HG03139 (cell line): Measurements from ENCODE around the gene ZNF678.

Experiments used
- ATAC-seq: cut with Tn5 transposase; IDR thresholded peaks from one replicate; pipeline ENCODE4 v1.9.1; 2021; ENCODE audit not compliant: unreplicated experiment

The ZNF678 gene

DNA sequence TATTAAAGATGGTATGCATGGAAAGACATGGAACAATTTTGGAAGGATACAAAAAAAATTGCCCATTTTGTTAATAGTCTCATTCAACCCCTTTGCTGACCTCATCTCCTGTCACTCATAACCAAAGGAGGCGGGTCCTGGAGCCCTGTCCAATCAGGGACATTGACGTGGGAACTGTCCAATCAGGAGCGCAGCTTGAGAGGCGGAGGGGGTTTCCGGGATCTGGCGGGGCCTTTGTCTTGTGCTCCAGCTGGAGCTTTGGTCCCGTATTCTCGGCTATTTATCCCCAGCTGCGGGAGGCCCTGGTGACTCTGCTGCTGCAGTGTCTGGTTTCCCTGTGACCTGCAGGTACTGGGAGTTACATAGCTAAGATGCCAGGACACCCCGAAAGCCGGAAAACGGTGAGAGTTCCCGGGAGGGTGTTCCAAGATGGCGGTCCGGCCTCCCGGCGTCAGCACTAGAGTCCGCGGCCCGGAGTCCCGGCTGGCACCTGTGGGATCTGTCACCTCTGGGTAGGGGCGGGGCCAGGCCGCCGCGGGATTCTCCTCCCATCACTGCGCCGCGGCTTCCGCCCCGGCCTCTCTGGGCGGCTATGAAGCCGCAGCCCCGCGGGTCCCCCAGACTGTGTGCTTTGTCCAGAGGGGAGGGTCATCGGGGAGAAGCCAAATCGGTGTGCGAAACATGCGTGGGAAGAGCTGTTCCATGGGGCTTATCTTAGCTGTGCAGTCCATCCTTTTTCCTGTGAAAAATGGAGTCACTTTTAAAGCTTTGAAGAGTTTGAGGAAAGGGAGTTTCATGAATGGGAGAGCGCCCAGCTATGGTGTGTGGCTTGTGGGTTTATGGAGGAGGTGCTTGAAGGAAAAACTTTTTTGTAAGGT, at the start of gene ZNF678:
TSS of gene ZNF678 (plus strand) at position 233 of the 878 bp plus-strand sequence. CDS start 87,436 bp downstream, outside the sequence.
- peak; percentile 94 for ATAC-seq

DNA sequence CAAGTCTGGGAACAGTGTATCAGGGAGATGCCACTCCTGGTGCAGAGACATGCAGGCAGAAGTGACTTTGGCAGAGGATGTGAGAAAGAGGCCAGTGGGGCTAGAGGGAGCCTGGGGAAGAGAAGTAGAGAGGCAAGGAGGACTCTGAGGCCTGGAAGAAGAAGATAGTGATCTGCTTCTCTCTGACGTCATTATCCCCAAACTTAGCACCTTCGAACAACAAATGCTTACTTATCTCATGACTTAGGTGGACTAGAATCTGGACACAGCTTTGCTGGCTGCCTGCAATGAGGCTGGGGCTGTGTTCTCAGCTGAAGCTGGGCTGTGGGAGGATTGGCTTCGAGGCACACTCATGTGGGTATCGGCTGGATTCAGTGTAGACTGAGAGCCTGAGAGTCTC, 44.5 kb upstream of the ZNF678 start:
- no peak for ATAC-seq

DNA sequence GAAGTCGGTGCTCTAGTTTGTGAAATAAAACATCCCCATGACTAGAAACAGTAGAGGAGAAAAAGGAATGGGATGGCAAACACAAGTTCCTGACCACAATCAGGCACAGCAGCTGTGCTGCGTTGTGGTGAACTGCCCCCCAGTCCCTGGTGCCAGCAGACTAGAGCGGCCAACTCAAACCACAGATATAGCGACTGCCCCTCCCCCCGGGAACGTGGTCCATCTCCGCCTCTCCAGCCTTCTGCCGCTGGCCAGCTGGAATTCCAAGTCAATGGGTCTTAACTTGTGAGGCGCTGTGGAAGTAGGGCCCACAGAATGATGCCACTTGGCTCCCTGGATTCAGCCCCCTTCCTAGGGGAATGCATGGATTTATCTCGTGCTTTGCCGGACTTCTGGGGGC, 41.6 kb upstream of the ZNF678 start:
- ATAC-seq, result no peak

DNA sequence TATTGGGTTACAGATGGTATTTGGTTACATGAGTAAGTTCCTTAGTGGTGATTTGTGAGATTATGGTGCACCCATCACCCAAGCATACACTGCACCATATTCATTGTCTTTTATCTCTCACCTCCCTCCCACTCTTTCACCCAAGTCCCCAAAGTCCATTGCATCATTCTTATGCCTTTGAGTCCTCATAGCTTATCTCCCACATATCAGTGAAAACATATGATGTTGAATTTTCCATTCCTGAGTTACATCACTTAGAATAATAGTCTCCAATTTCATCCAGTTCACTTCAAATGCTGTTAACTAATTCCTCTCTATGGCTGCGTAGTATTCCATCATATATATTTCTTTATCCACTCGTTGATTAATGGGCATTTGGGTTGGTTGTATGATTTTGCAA, 36.8 kb upstream of the ZNF678 start:
- ATAC-seq, result no peak

DNA sequence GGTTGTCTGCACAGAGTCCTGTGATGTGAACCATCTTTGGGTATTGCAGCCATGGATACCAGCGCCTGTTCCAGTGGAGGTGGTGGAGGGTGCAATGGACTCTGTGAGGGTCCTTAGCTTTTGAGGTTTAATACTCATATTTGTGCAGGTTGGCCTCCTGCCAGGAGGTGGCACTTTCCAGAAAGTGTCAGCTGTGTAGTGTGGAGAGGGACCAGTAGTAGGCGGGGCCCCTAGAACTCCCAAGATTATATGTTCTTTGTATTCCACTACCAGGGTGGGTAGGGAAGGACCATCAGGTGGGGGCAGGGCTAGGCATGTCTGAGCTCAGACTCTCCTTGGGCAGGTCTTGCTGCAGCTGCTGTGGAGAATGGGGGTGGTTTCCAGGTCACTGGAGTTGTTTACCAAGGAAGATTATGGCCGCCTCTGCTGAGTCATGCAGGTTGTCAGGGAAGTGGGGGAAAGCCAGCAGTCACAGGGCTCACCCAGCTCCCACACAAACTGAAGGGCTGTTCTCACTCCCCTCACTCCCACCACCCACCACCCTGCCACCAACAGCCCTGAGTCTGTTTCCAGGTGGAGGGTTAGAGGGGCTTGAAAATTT, 31.2 kb upstream of the ZNF678 start:
- no peak for ATAC-seq

DNA sequence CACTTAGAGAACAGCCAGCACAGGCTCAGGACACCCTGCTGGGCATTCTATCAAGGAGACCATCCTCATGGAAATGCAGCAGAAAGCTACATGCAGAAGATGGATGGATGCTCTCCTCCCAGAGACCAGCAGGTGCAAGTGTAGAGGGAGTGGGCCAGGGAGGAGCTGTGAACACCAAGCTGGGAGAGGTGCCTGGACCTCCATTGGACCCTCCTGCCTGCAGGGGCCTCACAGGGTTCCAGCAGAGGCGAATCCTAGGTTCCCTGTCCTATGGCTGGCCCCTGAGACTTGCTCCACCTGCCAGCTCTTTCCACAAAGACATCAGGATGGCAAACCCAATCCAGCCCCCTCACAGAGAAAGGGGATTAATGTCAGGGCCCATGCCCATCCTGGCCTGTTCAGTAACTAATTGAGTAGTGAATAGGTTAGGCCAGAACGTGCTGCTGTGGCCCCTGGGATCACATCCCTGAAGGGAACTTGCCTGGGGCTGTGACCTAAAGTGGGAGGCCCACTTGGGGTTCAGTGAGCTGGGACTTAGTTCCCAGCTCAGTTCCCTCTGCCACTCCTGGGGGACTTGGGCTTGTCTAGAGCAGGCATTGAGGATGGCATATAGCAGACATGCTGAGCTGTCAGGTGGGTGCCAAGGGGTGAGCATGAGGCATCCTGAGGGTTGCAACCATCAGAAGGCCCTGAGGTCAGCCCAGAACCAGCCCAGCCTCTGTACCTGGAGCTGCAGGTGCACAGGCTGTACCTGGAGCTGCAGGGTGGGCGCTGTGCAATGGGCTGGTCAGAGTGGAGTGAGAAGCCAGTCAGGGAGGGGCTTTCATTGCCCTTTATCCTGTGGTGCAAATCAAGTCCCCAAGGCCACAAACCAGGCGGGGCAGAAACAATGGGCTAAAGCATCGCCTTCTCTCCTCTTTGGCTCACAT, 22.9 kb upstream of the ZNF678 start:
- no peak for ATAC-seq

DNA sequence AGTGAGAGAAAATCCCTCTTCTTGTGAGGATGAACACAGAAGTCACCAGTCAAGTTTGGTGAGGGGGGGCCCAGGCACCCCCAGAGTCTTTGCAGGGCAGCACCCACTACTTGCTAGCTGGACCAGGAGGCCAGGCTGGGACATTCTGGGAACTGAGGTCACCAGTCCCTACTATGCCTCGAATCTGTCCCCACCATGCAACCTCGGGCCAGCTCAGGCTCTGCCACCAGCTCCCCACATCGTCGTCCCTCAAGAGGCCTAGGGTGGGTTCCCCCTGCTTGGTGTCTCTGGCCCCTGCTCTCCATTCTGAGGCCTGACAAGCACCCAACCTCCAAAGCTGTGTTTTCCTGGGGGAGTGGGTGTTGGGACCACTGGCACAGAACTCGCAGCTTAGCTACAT, 22.2 kb upstream of the ZNF678 start:
- no peak for ATAC-seq

DNA sequence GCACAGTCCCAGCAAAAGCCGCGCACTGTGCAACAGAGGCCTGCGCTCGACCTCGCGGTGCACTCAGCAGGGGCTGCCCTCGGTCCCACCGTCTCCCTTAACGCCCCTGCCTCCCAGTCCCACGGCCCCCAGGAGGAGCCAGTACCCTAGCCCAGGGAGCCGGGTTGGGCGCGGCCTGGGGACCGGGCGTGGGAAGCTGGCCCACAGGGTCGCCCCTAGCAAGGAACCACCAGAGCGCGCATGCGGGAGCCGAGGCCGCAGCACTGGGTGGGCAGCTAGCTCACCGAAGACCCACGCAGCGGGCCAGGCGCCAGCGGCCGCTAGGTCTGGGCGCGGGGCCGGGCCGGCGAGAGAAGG, 21.6 kb upstream of the ZNF678 start:
- ATAC-seq, result peak; percentile 6

DNA sequence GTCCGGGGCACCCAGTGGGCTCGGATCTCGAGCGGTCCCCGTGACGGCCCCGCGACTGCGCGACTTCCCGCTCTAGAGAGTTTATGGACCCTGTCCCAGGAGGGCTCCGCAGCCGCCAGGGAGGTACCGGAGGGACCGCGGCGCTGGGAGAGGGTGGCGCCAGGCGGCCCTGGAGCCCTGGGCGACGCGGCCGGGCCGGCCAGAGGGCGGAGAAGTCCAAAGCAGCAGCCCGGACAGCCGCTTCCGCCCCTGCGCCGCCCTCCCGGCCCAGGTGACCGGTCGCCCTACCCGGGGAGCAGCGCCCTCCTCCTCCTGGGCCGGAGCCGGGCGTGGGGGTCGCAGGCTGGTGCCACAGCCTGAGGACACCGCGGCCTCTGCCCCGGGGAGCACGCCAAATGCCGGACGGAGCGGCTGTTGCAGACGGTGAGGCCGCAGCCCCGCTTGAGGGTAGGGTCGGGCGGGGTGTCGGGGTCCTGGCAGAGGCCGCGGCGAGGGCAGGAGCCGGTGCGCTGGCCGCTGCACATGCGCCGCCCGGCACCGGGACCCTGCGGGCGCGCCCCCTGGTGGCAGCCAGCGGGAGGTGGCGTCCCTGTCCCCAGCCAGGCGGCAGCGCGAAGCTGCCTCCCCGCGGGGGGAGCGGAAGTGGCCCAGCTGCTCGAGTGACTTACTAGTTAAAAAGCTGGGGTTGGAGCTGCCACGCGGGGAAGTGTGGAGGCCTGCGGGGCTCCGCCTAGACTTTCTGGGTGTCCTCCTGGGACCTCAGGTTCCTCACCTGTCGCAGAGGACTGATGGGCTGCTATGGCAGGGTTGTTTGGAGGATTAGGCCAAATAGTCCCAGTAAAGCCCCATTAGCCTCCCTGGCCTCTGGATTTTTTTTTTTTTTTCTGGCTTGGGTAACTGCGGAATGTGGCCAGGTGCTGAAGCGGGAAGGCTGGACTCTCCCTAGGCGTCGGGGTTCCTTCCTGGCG, 20.9 kb upstream of the ZNF678 start:
- peak; percentile 94 for ATAC-seq

DNA sequence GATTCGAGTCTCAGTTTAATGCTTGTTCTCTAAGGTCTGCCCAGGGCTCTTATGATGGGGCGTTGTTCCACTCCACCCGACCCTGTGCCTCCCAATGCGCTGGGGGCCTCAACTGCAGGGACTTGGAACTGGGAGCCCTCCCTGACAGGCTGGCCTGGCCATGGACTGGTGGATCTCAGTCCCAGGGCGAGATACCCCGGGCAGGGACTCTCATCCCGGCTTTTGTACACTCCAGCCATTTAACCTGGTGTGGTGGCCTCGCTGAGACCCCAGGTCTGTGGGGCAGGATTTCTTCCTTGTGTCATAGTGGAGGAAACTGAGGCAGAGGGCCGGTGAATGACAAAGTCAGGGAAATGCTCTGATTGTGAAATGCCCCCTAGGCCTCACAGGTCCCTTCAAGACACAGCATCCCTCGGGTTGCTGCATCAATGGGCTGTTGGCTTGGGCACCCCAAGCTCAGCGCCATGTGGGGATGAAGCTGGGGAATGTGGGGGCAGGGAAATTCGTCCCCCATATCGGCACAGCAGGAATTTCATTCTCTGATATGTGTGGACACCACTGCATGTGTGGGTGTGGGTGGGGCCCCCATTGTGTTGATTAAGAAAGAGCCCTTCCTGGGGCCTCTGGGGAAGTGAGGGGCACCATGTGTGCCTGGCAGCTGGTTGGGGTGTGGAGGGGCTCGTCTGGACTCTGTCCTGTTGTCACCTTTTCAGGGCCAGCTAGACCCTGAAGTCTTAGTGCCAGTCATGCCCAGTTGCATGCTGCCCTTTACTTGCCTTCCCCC, 19.9 kb upstream of the ZNF678 start:
- no peak for ATAC-seq

DNA sequence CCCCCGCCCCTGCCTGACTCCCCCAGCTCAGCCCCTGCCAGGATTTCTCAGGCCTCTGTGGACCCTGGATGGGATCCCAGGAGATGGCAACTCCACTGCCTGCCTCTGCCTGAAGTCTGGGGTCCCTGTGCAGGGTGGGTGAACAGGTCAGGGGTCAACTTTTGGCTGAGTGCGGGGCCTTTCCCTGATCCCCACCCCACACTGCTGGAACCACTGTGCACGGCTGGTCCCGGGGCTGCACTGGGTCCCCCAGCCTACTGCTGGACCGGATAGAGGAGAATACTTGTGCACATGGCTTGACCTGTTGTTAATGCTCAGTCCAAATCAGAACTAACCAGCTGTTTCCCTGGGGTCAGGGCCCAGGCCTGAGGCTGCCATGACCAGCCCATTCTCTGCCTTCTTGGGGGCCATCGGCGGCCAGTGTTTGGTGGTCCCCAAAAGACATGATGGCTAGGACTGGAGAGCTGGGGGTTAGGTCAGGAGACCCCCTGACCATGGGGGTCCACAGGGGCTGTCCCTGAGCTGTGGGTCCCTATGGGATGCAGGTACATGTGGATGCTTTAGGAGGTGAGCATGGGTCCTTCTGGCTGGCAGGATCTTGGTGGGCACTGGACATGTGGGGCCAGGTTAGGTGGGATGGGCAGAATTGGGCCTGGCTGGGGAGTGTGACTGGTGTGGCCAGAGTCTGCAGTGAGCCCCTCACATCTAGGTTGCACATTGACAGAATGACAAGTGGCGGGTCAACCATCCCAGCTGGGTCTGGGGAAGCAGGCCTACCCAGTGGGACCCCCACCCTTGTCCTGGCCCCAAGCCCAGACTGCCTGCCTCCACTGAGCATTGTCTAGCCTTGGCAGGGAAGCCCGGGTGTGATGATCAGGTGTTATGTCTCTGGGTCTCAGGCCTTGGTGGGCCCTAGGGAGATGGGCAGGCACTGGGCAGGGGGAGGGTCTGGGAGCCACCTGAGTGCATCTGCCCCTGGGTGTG, 19.0 kb upstream of the ZNF678 start:
- ATAC-seq, result no peak

DNA sequence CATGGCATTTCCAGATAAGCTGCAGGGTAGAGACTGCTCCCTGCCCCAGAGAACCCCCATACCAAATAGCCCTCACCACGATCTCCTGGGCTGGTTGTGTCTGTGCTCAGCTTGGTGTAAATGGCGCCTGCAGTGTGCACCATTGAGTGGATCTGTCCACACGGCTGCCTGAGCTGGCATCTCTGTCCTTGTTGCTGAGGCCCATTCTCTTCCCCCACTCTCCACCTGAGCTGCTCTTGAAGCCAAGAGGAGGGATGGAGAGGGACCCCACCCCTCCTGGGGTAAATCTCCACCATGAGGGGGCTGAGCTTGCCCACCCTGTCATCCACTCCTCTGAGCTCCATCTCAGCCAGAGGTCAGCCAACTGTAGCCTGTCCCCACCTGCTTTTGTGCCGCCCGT, 18.0 kb upstream of the ZNF678 start:
- ATAC-seq, result no peak

DNA sequence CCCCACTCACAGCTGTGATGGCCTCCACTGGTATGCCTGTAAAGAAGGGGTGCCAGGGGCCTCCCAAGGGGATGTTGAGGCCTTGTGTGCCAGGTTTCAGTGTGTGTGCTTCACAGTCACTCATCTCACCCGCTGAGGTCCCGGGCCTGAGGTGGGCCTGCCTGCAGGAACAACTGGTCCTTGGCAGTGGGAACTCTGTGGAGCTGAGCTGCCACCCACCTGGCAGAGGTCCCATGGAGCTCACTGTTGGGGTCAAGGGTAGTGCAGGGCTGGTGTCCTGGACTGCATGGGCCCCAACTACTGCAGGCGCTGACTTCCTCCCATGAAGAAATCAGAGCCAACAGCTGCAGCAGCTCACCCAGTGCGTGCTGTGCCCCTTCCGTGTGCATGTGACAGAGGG, 17.3 kb upstream of the ZNF678 start:
- ATAC-seq, result no peak

DNA sequence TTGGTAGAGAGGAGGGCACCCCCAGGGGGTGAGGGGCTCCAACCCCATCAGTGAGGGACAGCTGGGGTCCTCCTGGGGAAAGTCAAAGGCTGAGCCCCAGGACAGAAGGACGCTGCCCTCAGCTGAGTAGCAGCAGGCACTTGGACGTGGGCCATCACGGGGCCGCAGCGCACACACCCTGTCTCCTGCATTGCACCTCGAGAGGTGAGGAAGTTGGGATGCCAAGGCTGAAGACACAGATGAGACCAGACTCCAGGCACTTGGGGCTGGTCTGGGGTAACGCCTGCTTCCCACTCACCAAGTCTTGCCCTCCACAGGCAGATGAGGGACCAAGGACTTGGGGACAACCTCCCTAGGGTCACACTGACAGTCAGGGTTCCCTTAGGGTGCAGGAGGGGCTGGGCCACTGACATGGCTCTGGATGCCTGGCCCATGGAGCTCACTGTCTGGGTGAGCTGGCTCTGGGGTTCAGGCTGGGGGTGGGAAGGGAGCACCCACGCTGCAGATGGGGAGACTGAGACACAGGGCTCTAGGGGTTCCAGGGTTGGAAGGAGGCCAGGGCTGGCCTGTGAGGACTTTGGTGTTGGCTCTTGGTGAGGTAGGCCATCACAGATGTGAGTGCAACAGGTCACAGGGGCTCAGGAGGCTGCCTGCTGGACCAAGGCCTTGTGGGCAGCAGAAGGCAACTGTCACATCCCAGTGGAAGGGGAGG, 16.6 kb upstream of the ZNF678 start:
- no peak for ATAC-seq

DNA sequence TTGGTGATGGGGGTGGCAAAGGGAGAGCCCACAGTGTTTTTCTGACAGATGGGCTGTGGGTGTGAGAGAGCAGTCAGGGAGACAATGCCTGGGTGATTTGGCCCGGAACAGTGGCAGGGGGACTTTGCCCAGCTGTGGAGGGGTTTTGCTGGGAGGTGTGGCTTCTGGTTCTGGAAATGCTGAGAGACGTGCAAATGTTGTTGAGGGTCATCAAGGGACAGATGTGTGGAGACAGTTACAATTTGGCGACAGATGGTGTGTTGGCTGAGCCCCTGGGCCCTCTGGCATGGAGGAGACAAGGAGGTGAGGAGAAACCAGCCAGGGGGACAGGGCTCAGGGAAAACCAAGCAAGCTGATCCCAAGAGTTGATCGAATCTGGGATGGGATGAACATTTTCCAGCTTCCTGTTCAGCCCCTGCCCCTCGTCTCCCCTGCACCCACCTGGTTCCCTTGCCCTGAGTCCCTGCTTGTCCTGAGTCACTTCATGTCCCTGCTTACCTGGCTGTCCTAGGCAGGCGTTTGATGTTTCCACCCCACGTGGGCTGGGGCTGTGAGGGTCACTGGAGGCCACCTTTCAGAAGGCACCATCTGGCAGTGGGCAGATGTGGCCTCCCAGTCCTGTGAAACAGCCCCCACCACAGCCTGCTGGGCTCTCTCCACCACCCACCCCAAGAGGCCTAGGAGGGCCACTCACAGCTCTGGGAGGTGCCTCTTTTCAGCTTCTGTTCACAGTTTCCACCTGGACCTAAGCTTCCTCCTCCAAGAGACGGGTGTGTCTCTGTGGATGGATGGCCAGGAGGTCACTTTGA, 15.8 kb upstream of the ZNF678 start:
- ATAC-seq, result no peak

DNA sequence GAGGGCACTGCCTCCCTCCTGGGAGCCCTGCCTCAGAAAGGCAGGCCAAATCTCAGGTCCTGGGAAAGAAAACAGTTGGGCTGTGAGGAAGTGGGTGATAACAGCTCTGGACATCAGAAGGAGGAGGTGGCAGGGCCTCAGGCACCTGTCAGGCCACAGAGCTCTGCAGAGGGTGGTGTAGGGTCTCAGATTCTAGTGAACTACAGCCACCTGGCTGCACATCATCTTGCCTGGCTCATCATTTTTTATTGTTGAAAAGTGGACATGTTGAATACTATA, 15.3 kb upstream of the ZNF678 start:
- ATAC-seq, result no peak

DNA sequence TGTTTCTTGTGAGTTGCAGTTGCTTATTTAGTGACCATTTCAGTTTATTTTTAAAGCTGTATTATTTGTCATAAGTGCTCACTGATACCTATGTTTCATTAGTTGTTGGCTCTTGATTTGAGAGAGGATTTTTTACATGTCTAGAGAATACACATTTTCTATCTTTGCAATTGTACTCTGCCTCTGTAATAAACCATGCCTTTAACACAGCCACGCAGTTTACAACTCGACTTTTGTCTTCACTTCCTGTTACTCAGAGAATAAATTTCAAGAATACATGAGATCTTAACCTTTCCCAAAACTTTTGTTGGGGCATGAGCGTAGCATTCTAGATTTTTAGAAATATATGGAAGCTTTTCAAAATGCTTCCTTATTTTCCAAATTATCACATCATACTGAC, 14.9 kb upstream of the ZNF678 start:
- ATAC-seq, result no peak
